Femur (tissue), 1 donor: ENCODE results near the gene TOR1B.
"Not testable (repeated sequence)": the region's sequence is repeated elsewhere in the genome, so short reads cannot be mapped to it uniquely, and the experiment has no call there.

Experiments
- DNase-seq: peaks from one replicate; pipeline ENCODE4 v3.0.0-alpha.2; 2017

The TOR1B gene

GRCh38 chr9:129802833-129803675, at the start of gene TOR1B:
TSS of gene TOR1B (plus strand) at chr9:129803184. CDS start at chr9:129803213, 29 bp downstream.
- DNase-seq, result peak; percentile 97

- DNase-seq, result no peak
These were observed 47.8 kb upstream of the TOR1B start for GRCh38 chr9:129755151-129755550.

- DNase-seq, result no peak
These were observed 46.8 kb upstream of the TOR1B start for GRCh38 chr9:129756191-129756590.

GRCh38 chr9:129757045-129757444, 45.9 kb upstream of the TOR1B start:
- DNase-seq, result no peak

GRCh38 chr9:129759319-129759718, 43.7 kb upstream of the TOR1B start:
- DNase-seq, result peak; percentile 32

GRCh38 chr9:129759804-129760502, 43.0 kb upstream of the TOR1B start:
- DNase-seq, result no peak

GRCh38 chr9:129760784-129761183, 42.2 kb upstream of the TOR1B start:
- not testable (repeated sequence) for DNase-seq

GRCh38 chr9:129761293-129761900, 41.6 kb upstream of the TOR1B start:
- peak; percentile 62 for DNase-seq

- DNase-seq, result peak; percentile 56
These were observed 41.0 kb upstream of the TOR1B start for GRCh38 chr9:129761901-129762369.

GRCh38 chr9:129762370-129762984, 40.5 kb upstream of the TOR1B start:
- DNase-seq, result peak; percentile 33

GRCh38 chr9:129762985-129763926, 39.7 kb upstream of the TOR1B start:
- peak; percentile 28 for DNase-seq

- DNase-seq, result no peak
These were observed 37.1 kb upstream of the TOR1B start for GRCh38 chr9:129765764-129766317.

GRCh38 chr9:129768486-129768885, 34.5 kb upstream of the TOR1B start:
- no peak for DNase-seq

GRCh38 chr9:129769669-129770068, 33.3 kb upstream of the TOR1B start:
- DNase-seq, result no peak

- no peak for DNase-seq
These were observed 32.2 kb upstream of the TOR1B start for GRCh38 chr9:129770741-129771140.

GRCh38 chr9:129773262-129774048, 29.5 kb upstream of the TOR1B start:
- DNase-seq, result peak; percentile 49

- peak; percentile 28 for DNase-seq
These were observed 28.1 kb upstream of the TOR1B start for GRCh38 chr9:129774791-129775447.

GRCh38 chr9:129775448-129775798, 27.6 kb upstream of the TOR1B start:
- DNase-seq, result peak; percentile 26

- DNase-seq, result not testable (repeated sequence)
These were observed 26.9 kb upstream of the TOR1B start for GRCh38 chr9:129776096-129776495.

GRCh38 chr9:129776566-129776937, 26.4 kb upstream of the TOR1B start:
- DNase-seq, result peak; percentile 33
